Neural crest cell (in vitro differentiated cells): ENCODE results near the gene VPS37C. TPM values are rescaled to one million over a fixed set of nuclear protein-coding genes. Genes with fewer than 3 reads are reported as not detected.

Experiments used
- DNase-seq: peaks from one replicate; pipeline ENCODE4 v3.0.0; 2021; ENCODE audit warnings: low read depth, mixed read lengths, low spot score
- H3K27ac Mint-ChIP-seq: one replicate; pipeline ENCODE4 v1.8.0; 2021; ENCODE audit warnings: mild to moderate bottlenecking, mixed read lengths; ENCODE audit not compliant: unreplicated experiment
- H3K27me3 Mint-ChIP-seq: 2 replicates; pipeline ENCODE4 v1.8.0; 2021; ENCODE audit warnings: low read depth, mild to moderate bottlenecking, mixed read lengths
- H3K36me3 Mint-ChIP-seq: 2 replicates; pipeline ENCODE4 v1.8.0; 2021; ENCODE audit warnings: low read depth, mild to moderate bottlenecking, mixed read lengths
- H3K4me1 Mint-ChIP-seq: 2 replicates; pipeline ENCODE4 v1.8.0; 2021; ENCODE audit warnings: mixed read lengths
- H3K4me3 Mint-ChIP-seq: one replicate; pipeline ENCODE4 v1.8.0; 2021; ENCODE audit warnings: mild to moderate bottlenecking, mixed read lengths
- H3K9me3 Mint-ChIP-seq: 2 replicates; pipeline ENCODE4 v1.8.0; 2021; ENCODE audit warnings: mixed read lengths
- total RNA-seq: library from RNA; stranded (reverse); gene quantifications from 2 replicates; pipeline ENCODE4 v1.2.1, GENCODE V29; 2021
- TF ChIP-seq, protein P1 (sequence below): fragments of 200-600 bp; sonication (generic); conservative IDR thresholded peaks from 2 replicates; pipeline ENCODE4 v1.5.0; 2021; ENCODE audit warnings: antibody characterized with exemption, mild to moderate bottlenecking

The VPS37C gene
- total RNA-seq, 1 donor from 2014 or later = 25.8 TPM

DNA sequence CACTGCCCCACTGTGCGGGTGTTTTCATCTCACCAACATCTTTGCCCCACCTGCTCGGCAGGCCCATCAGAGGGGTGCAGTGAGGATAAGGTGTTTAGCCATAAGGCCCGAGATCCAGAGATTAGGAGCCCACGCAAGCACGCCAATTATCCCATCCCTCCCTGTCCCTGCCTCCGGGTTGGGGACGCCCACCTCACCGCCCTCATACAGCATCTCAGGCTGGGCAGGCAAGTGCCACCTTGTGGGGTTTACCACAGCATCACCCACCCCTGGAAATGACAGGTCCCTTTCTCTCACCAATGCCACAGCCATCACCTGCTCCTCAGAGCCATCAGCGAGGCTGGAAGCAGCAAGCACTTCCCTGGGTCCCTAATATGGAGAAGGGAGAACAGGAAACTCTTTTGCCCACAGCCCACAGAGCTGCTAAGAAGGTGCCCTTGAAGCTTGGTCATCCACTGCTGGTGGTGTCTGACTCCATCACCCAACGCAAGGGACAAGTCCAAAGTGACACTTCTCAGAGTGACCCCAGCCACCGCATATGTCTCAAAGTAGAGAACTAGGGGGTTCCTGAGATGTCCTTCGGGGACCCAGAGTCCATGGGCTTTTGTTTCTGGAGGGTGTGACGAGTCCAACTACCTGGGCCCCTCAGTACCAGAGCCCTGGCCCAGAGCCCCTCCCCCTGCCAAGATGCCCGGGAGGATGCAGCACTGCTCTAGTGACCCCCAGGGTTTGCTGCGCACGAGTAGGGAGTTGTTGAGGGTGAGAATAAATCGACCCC lies 15.8 kb downstream of the VPS37C start:
- Mint-ChIP-seq H3K9me3 (no peaks in the 10 kb centered on the region), H3K27me3 (no peaks in the 10 kb centered on the region), H3K27ac (no peak overlapping the region), H3K4me1 (peaks cover 36% of the 10 kb centered on the region), H3K4me3 (no peak overlapping the region), H3K36me3 (no peaks in the 10 kb centered on the region)
- DNase-seq = no peak
- TF ChIP-seq, protein P1, sequence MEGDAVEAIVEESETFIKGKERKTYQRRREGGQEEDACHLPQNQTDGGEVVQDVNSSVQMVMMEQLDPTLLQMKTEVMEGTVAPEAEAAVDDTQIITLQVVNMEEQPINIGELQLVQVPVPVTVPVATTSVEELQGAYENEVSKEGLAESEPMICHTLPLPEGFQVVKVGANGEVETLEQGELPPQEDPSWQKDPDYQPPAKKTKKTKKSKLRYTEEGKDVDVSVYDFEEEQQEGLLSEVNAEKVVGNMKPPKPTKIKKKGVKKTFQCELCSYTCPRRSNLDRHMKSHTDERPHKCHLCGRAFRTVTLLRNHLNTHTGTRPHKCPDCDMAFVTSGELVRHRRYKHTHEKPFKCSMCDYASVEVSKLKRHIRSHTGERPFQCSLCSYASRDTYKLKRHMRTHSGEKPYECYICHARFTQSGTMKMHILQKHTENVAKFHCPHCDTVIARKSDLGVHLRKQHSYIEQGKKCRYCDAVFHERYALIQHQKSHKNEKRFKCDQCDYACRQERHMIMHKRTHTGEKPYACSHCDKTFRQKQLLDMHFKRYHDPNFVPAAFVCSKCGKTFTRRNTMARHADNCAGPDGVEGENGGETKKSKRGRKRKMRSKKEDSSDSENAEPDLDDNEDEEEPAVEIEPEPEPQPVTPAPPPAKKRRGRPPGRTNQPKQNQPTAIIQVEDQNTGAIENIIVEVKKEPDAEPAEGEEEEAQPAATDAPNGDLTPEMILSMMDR = no peak

DNA sequence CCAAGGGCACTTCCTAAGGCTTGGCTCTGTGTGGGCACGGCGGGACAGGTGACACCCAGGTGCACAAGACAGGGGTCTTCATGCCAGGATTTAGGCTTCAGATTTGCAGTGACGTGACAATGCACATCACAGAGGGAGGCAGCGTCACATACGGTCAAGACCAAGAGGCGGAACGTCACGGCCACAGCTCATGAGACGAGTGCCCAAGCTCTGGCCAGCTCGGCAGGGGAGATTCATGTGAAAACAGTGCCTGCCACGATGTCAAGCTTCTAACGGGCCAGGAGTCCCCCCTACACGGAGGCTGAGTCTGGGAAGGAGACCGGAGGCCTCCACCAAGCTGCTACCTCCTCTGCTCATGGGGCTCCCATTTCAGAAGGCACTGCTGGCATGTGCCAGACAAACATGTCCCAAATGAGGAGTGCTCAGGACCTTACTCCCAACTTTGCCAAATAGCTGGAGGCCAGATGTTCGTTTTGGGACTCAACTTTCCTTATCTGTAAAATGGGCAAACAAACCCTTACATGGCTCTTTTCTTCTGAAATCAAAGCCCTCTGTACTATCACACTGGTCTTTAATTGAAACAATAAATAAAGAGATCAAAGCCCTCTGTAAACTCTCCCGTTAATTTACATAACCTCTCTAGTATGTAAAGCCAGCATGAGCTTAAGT lies 16.6 kb downstream of the VPS37C start:
- TF ChIP-seq, protein P1 = no peak
- peaks cover 28% of the 10 kb centered on the region for H3K4me1 Mint-ChIP-seq
- H3K27me3 Mint-ChIP-seq = no peaks in the 10 kb centered on the region
- no peak for DNase-seq
- no peak overlapping the region for H3K27ac Mint-ChIP-seq
- H3K36me3 Mint-ChIP-seq = no peaks in the 10 kb centered on the region
- no peaks in the 10 kb centered on the region for H3K9me3 Mint-ChIP-seq
- no peak overlapping the region for H3K4me3 Mint-ChIP-seq

DNA sequence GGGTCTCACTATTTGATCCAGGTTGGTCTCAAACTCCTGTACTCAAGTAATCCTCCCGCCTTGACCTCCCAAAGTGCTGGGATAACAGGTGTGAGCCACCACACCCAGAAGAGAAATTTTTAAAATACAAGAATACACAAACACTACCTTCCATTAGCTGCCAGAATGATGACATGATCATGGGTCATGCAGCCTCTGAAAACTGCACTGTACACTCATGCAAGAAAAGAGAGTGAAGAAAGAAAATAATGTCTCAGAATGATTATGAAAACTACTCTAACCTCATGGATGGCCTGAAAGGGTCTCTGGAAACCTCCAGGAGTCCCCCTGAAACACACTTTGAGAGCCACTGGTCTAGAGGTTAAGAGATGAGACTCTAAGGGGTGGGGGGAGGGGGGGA lies 18.8 kb downstream of the VPS37C start:
- peaks cover 2% of the 10 kb centered on the region for H3K36me3 Mint-ChIP-seq
- TF ChIP-seq, protein P1 = no peak
- H3K27ac Mint-ChIP-seq = no peak overlapping the region
- H3K9me3 Mint-ChIP-seq = no peaks in the 10 kb centered on the region
- no peak for DNase-seq
- no peaks in the 10 kb centered on the region for H3K27me3 Mint-ChIP-seq
- H3K4me1 Mint-ChIP-seq = peaks cover 12% of the 10 kb centered on the region
- no peak overlapping the region for H3K4me3 Mint-ChIP-seq

DNA sequence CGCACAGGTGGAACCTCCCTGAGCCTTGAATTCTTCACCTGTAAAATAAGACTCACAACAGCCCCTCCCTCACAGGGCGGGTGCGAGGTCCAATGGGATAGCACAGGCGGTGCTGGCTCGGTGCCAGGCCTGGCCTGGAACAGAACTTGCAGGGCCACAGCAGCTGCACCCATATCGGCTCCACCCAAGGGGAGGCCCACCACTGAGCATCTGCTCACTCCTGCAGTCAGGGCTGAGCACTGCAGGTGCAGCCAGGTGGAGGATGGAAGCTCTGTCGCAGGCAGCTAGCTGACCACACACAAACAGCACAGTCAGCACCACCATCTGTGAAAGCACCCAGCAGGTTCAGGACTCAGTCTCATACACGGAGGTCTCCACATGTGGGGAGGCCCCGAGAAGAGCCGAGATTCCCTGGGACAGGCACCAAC lies 19.6 kb downstream of the VPS37C start:
- TF ChIP-seq, protein P1 = no peak
- H3K9me3 Mint-ChIP-seq = no peaks in the 10 kb centered on the region
- peaks cover 2% of the 10 kb centered on the region for H3K36me3 Mint-ChIP-seq
- H3K4me3 Mint-ChIP-seq = no peak overlapping the region
- H3K27ac Mint-ChIP-seq = no peak overlapping the region
- no peak for DNase-seq
- peaks cover 9% of the 10 kb centered on the region for H3K4me1 Mint-ChIP-seq
- H3K27me3 Mint-ChIP-seq = no peaks in the 10 kb centered on the region

DNA sequence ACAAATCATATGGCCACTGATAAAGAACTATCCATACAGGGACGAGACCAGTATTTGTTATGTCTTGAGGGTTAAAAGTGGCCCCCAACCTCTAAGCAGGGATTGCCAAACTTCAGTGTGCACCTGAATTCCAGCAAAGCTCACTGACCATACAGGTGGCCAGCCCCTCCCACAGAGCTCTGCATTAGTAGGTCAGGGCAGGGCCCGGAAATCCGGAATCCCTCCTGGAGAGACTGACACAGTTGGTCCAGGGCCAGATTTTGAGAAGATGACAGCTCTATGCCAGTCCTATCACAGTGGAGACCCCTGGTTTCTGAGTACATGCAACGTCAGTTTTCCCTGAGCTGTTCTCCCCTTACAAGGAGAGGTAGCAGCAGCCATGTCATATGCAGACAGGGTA lies 20.8 kb downstream of the VPS37C start:
- H3K27ac Mint-ChIP-seq = no peak overlapping the region
- H3K36me3 Mint-ChIP-seq = peaks cover 2% of the 10 kb centered on the region
- no peak for DNase-seq
- no peak overlapping the region for H3K4me3 Mint-ChIP-seq
- H3K27me3 Mint-ChIP-seq = no peaks in the 10 kb centered on the region
- TF ChIP-seq, protein P1 = no peak
- H3K4me1 Mint-ChIP-seq = no peaks in the 10 kb centered on the region
- H3K9me3 Mint-ChIP-seq = no peaks in the 10 kb centered on the region
